ENCODE results near the gene SIGLEC9.

SIGLEC9 gene

DNA sequence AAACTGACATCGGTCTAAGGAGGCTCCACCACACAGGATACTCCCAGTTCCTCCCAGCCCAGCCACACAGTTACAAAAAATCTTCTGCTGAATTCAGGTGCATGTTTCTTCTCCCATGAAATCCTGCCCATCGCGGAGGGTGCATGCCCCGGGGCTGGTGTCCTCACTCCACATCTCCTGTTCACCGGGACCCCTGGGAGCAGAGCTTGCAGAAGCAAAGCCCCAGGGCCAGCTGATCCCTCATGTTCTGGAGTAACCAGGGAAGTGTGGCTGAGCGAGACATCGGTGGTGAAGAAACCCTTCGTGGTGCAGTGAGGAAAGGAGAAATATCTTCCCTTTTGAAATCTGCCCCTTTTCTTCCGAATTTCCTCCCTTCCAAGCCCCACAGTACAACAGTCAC lies 904 bp upstream of the SIGLEC9 start:
- TF ChIP-seq CTCF (IDR thresholded peaks at IDR 0.05; ENCODE audit: low read depth, low read length) = no peak

DNA sequence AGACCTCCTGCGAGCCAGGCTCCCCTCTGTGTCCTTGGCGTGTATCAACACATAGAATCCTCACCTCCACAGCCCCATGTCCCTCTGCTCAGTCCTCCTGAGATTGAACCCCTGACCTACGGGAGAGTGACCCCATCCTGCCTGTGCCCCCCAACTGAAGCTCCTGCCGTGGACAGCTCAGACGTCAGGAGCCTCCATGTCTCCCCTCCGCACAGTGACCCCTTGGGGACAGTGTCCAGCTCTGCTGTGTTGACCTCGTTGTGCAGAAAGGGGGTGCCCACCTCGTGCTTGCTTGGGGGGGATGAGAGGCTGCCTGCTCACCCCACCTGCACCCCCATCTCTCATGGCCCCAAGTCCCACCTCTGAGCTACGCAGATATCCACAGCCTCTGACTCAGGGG lies 490 bp upstream of the SIGLEC9 start:
- no peak for TF ChIP-seq CTCF (IDR thresholded peaks at IDR 0.05; ENCODE audit: low read depth, low read length)

More for the DNA sequence above, 904 bp upstream of the SIGLEC9 start:
- no peak overlapping the region for H3K4me3 ChIP-seq (ENCODE audit: low read depth, low read length)

GRCh38 chr19:51125421-51126075 lies 842 bp downstream of the SIGLEC9 start:
- TF ChIP-seq CTCF (IDR thresholded peaks at IDR 0.05; ENCODE audit: low read depth, low read length) = no peak
- H3K4me3 ChIP-seq (ENCODE audit: low read depth, low read length) = no peak overlapping the region

More for the DNA sequence above, 490 bp upstream of the SIGLEC9 start:
- no peak overlapping the region for H3K4me3 ChIP-seq (ENCODE audit: low read depth, low read length)

- no peak overlapping the region for H3K4me3 ChIP-seq (ENCODE audit: low read depth, low read length)
- TF ChIP-seq CTCF (IDR thresholded peaks at IDR 0.05; ENCODE audit: low read depth, low read length) = no peak
Measured at GRCh38 chr19:51127032-51127431, 2.3 kb downstream of the SIGLEC9 start.

- no peak for TF ChIP-seq CTCF (IDR thresholded peaks at IDR 0.05; ENCODE audit: low read depth, low read length)
- no peak overlapping the region for H3K4me3 ChIP-seq (ENCODE audit: low read depth, low read length)
Measured at GRCh38 chr19:51127755-51128154, 3.0 kb downstream of the SIGLEC9 start.

DNA sequence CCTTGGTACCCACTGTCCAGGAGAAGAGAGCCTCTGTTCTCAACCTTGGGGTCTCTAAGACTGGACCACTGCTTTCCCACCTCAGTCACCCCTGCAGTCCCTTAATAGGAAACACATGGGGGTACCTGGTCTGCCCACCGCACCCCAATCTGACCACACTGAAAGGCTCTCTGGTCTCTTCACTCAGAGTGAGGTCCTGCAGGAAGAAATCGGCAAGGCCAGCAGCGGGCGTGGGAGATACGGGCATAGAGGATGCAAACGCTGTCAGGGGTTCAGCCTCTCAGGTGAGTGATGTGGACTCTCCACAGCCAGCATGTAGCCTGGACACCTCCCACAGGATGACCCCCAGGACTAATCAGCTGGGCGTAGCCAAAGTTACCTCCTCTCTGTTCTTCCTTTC lies 3.5 kb downstream of the SIGLEC9 start:
- no peak overlapping the region for H3K4me3 ChIP-seq (ENCODE audit: low read depth, low read length)
- no peak for TF ChIP-seq CTCF (IDR thresholded peaks at IDR 0.05; ENCODE audit: low read depth, low read length)

DNA sequence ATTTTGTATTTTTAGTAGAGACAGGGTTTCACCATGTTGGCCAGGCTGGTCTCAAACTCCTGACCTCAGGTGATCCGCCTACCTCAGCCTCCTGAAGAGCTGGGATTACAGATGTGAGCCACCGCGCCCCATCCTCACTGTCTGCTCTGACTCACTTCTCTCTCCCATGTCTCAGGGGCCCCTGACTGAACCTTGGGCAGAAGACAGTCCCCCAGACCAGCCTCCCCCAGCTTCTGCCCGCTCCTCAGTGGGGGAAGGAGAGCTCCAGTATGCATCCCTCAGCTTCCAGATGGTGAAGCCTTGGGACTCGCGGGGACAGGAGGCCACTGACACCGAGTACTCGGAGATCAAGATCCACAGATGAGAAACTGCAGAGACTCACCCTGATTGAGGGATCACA lies 5.0 kb downstream of the SIGLEC9 start:
- H3K4me3 ChIP-seq (ENCODE audit: low read depth, low read length) = no peak overlapping the region
- TF ChIP-seq CTCF (IDR thresholded peaks at IDR 0.05; ENCODE audit: low read depth, low read length) = no peak
